ENCODE measurements around the gene GALNT7.

GALNT7 gene

GRCh38 chr4:173252024-173252935, 83.7 kb downstream of the GALNT7 start:
- DNase-seq (ENCODE audit: low spot score in 2 of 2) (no peak), ATAC-seq (replicated peaks; ENCODE audit: extremely low read depth, poor library complexity, severe bottlenecking) (no peak)
- no peak overlapping the region for H3K4me3 Mint-ChIP-seq
- H3K36me3 Mint-ChIP-seq (ENCODE audit: insufficient read depth) = peaks cover 1% of the 10 kb centered on the region
- no peaks in the 10 kb centered on the region for H3K9me3 Mint-ChIP-seq
- no peaks in the 10 kb centered on the region for H3K27me3 Mint-ChIP-seq
- H3K27ac Mint-ChIP-seq (ENCODE audit: low read depth) = peak overlapping the region; percentile 6
- peaks cover 18% of the 10 kb centered on the region for H3K4me1 Mint-ChIP-seq

- peaks cover 1% of the 10 kb centered on the region for H3K36me3 Mint-ChIP-seq (ENCODE audit: insufficient read depth)
- DNase-seq (ENCODE audit: low spot score in 2 of 2) = no peak
- no peaks in the 10 kb centered on the region for H3K9me3 Mint-ChIP-seq
- no peak overlapping the region for H3K27ac Mint-ChIP-seq (ENCODE audit: low read depth)
- peaks cover 18% of the 10 kb centered on the region for H3K4me1 Mint-ChIP-seq
- no peak overlapping the region for H3K4me3 Mint-ChIP-seq
- ATAC-seq (replicated peaks; ENCODE audit: extremely low read depth, poor library complexity, severe bottlenecking) = no peak
- no peaks in the 10 kb centered on the region for H3K27me3 Mint-ChIP-seq
Measured at GRCh38 chr4:173253561-173253960, 85.0 kb downstream of the GALNT7 start.

GRCh38 chr4:173254646-173255045, 86.0 kb downstream of the GALNT7 start:
- H3K36me3 Mint-ChIP-seq (ENCODE audit: insufficient read depth) = peaks cover 1% of the 10 kb centered on the region
- ATAC-seq (replicated peaks; ENCODE audit: extremely low read depth, poor library complexity, severe bottlenecking) (no peak), DNase-seq (ENCODE audit: low spot score in 2 of 2) (no peak)
- H3K27ac Mint-ChIP-seq (ENCODE audit: low read depth) = no peak overlapping the region
- H3K9me3 Mint-ChIP-seq = no peaks in the 10 kb centered on the region
- no peaks in the 10 kb centered on the region for H3K27me3 Mint-ChIP-seq
- H3K4me1 Mint-ChIP-seq = peaks cover 18% of the 10 kb centered on the region
- no peak overlapping the region for H3K4me3 Mint-ChIP-seq

GRCh38 chr4:173256825-173257224, 88.2 kb downstream of the GALNT7 start:
- Mint-ChIP-seq H3K36me3 (ENCODE audit: insufficient read depth) (peaks cover 1% of the 10 kb centered on the region), H3K27ac (ENCODE audit: low read depth) (no peak overlapping the region), H3K4me3 (no peak overlapping the region), H3K27me3 (no peaks in the 10 kb centered on the region), H3K9me3 (no peaks in the 10 kb centered on the region), H3K4me1 (peaks cover 6% of the 10 kb centered on the region)
- ATAC-seq (replicated peaks; ENCODE audit: extremely low read depth, poor library complexity, severe bottlenecking) (no peak), DNase-seq (ENCODE audit: low spot score in 2 of 2) (no peak)

GRCh38 chr4:173257732-173258717, 89.4 kb downstream of the GALNT7 start:
- Mint-ChIP-seq H3K4me1 (peaks cover 6% of the 10 kb centered on the region), H3K9me3 (no peaks in the 10 kb centered on the region), H3K27me3 (no peaks in the 10 kb centered on the region), H3K36me3 (ENCODE audit: insufficient read depth) (peaks cover 1% of the 10 kb centered on the region), H3K4me3 (no peak overlapping the region), H3K27ac (ENCODE audit: low read depth) (no peak overlapping the region)
- peak; percentile 64 for ATAC-seq (replicated peaks; ENCODE audit: extremely low read depth, poor library complexity, severe bottlenecking)
- DNase-seq (ENCODE audit: low spot score in 2 of 2) = peak in 1 of 2 donors; percentile 21

- H3K27me3 Mint-ChIP-seq = no peaks in the 10 kb centered on the region
- DNase-seq (ENCODE audit: low spot score in 2 of 2) = no peak
- peaks cover under 1% of the 10 kb centered on the region for H3K4me1 Mint-ChIP-seq
- peaks cover 1% of the 10 kb centered on the region for H3K36me3 Mint-ChIP-seq (ENCODE audit: insufficient read depth)
- H3K9me3 Mint-ChIP-seq = no peaks in the 10 kb centered on the region
- H3K27ac Mint-ChIP-seq (ENCODE audit: low read depth) = no peak overlapping the region
- no peak overlapping the region for H3K4me3 Mint-ChIP-seq
- ATAC-seq (replicated peaks; ENCODE audit: extremely low read depth, poor library complexity, severe bottlenecking) = no peak
Measured at GRCh38 chr4:173258866-173259265, 90.3 kb downstream of the GALNT7 start.

GRCh38 chr4:173259310-173259709, 90.7 kb downstream of the GALNT7 start:
- peaks cover 5% of the 10 kb centered on the region for H3K4me1 Mint-ChIP-seq
- H3K36me3 Mint-ChIP-seq (ENCODE audit: insufficient read depth) = peaks cover 4% of the 10 kb centered on the region
- no peaks in the 10 kb centered on the region for H3K27me3 Mint-ChIP-seq
- DNase-seq (ENCODE audit: low spot score in 2 of 2) = no peak
- H3K27ac Mint-ChIP-seq (ENCODE audit: low read depth) = no peak overlapping the region
- no peaks in the 10 kb centered on the region for H3K9me3 Mint-ChIP-seq
- H3K4me3 Mint-ChIP-seq = no peak overlapping the region
- ATAC-seq (replicated peaks; ENCODE audit: extremely low read depth, poor library complexity, severe bottlenecking) = no peak

- no peaks in the 10 kb centered on the region for H3K9me3 Mint-ChIP-seq
- no peak overlapping the region for H3K27ac Mint-ChIP-seq (ENCODE audit: low read depth)
- peaks cover 3% of the 10 kb centered on the region for H3K36me3 Mint-ChIP-seq (ENCODE audit: insufficient read depth)
- ATAC-seq (replicated peaks; ENCODE audit: extremely low read depth, poor library complexity, severe bottlenecking) (no peak), DNase-seq (ENCODE audit: low spot score in 2 of 2) (no peak)
- peaks cover 21% of the 10 kb centered on the region for H3K4me1 Mint-ChIP-seq
- H3K4me3 Mint-ChIP-seq = no peak overlapping the region
- no peaks in the 10 kb centered on the region for H3K27me3 Mint-ChIP-seq
Measured at GRCh38 chr4:173261052-173261451, 92.4 kb downstream of the GALNT7 start.

GRCh38 chr4:173262375-173262774, 93.8 kb downstream of the GALNT7 start:
- Mint-ChIP-seq H3K27ac (ENCODE audit: low read depth) (no peak overlapping the region), H3K27me3 (no peaks in the 10 kb centered on the region), H3K4me1 (peaks cover 23% of the 10 kb centered on the region), H3K9me3 (no peaks in the 10 kb centered on the region), H3K4me3 (no peak overlapping the region), H3K36me3 (ENCODE audit: insufficient read depth) (peaks cover 3% of the 10 kb centered on the region)
- no peak for DNase-seq (ENCODE audit: low spot score in 2 of 2)
- no peak for ATAC-seq (replicated peaks; ENCODE audit: extremely low read depth, poor library complexity, severe bottlenecking)

GRCh38 chr4:173264245-173264644, 95.6 kb downstream of the GALNT7 start:
- ATAC-seq (replicated peaks; ENCODE audit: extremely low read depth, poor library complexity, severe bottlenecking) (no peak), DNase-seq (ENCODE audit: low spot score in 2 of 2) (no peak)
- peak overlapping the region; percentile 78 for H3K27ac Mint-ChIP-seq (ENCODE audit: low read depth)

GRCh38 chr4:173264684-173265185, 96.1 kb downstream of the GALNT7 start:
- Mint-ChIP-seq H3K27ac (ENCODE audit: low read depth) (peak overlapping the region; percentile 78), H3K36me3 (ENCODE audit: insufficient read depth) (peaks cover 7% of the 10 kb centered on the region), H3K4me3 (no peak overlapping the region), H3K27me3 (no peaks in the 10 kb centered on the region), H3K9me3 (no peaks in the 10 kb centered on the region), H3K4me1 (peaks cover 36% of the 10 kb centered on the region)
- no peak for ATAC-seq (replicated peaks; ENCODE audit: extremely low read depth, poor library complexity, severe bottlenecking)
- peak in 1 of 2 donors; percentile 10 for DNase-seq (ENCODE audit: low spot score in 2 of 2)

More at GRCh38 chr4:173264245-173264644, 95.6 kb downstream of the GALNT7 start:
- Mint-ChIP-seq H3K27me3 (no peaks in the 10 kb centered on the region), H3K36me3 (ENCODE audit: insufficient read depth) (peaks cover 7% of the 10 kb centered on the region), H3K4me1 (peaks cover 31% of the 10 kb centered on the region), H3K9me3 (no peaks in the 10 kb centered on the region), H3K4me3 (no peak overlapping the region)

GRCh38 chr4:173265751-173266150, 97.1 kb downstream of the GALNT7 start:
- Mint-ChIP-seq H3K27ac (ENCODE audit: low read depth) (peak overlapping the region; percentile 17), H3K36me3 (ENCODE audit: insufficient read depth) (peaks cover 7% of the 10 kb centered on the region), H3K4me3 (no peak overlapping the region), H3K27me3 (no peaks in the 10 kb centered on the region), H3K4me1 (peaks cover 37% of the 10 kb centered on the region), H3K9me3 (no peaks in the 10 kb centered on the region)
- no peak for DNase-seq (ENCODE audit: low spot score in 2 of 2)
- ATAC-seq (replicated peaks; ENCODE audit: extremely low read depth, poor library complexity, severe bottlenecking) = no peak

Measured in central memory CD8-positive, alpha-beta T cell (primary cell).